A673 (cell line): ENCODE measurements around the gene ADCY6. TPM values are rescaled to one million over a fixed set of nuclear protein-coding genes. Genes with fewer than 3 reads are reported as not detected.

ENCODE experiments used
- BruUV-seq: library from RNA; stranded (reverse); fragments of 400-500 nt; replicated peaks from 2 replicates; lab custom pipeline; 2021; lab: Mats Ljungman, UMichigan
- CTCF ChIA-PET: fragments of 300-600 bp; sonication (Branson Sonifier 250); formaldehyde crosslinking; loops from one replicate; lab custom pipeline; 2022; ENCODE audit warnings: antibody characterized with exemption; lab: Charles Lee
- POLR2A ChIA-PET: fragments of 300-600 bp; sonication (Branson Sonifier 250); formaldehyde crosslinking; loops from one replicate; lab custom pipeline; 2022; ENCODE audit warnings: antibody characterized with exemption; ENCODE audit not compliant: low non-redundant PET; lab: Charles Lee
- DNase-seq: peaks from one replicate; pipeline ENCODE4 v3.0.0-alpha.2; 2015; ENCODE audit warnings: low spot score
- H3K27ac ChIP-seq: fragments of 200-600 bp; sonication (generic); 2 replicates; pipeline ENCODE4 v1.5.1; 2016; ENCODE audit warnings: mixed run types, low read depth, mild to moderate bottlenecking, mixed read lengths, antibody characterized with exemption, low read length; ENCODE audit not compliant: poor library complexity, severe bottlenecking
- H3K27me3 ChIP-seq: fragments of 200-600 bp; sonication (generic); replicated peaks from 2 replicates; pipeline ENCODE4 v1.6.1; 2017; ENCODE audit warnings: mixed run types, low read depth, mild to moderate bottlenecking, mixed read lengths, antibody characterized with exemption, low read length; ENCODE audit not compliant: insufficient read depth, poor library complexity
- H3K36me3 ChIP-seq: fragments of 200-600 bp; sonication (generic); 2 replicates; pipeline ENCODE4 v1.6.1; 2016; ENCODE audit warnings: mixed run types, mild to moderate bottlenecking, mixed read lengths, antibody characterized with exemption, low read length; ENCODE audit not compliant: insufficient read depth, poor library complexity, severe bottlenecking
- H3K4me1 ChIP-seq: fragments of 200-600 bp; sonication (generic); 2 replicates; pipeline ENCODE4 v1.6.1; 2017; ENCODE audit warnings: mixed run types, mild to moderate bottlenecking, mixed read lengths, antibody characterized with exemption, low read length; ENCODE audit not compliant: insufficient read depth, poor library complexity, severe bottlenecking
- H3K4me3 ChIP-seq: fragments of 200-600 bp; sonication (generic); 2 replicates; pipeline ENCODE4 v1.5.1; 2016; ENCODE audit warnings: low read depth, mixed run types, mild to moderate bottlenecking, mixed read lengths, low read length; ENCODE audit not compliant: poor library complexity, severe bottlenecking
- H3K9me3 ChIP-seq: fragments of 200-600 bp; sonication (generic); 2 replicates; pipeline ENCODE4 v1.6.1; 2016; ENCODE audit warnings: mixed run types, low read depth, mild to moderate bottlenecking, mixed read lengths, antibody characterized with exemption, low read length; ENCODE audit not compliant: poor library complexity, severe bottlenecking
- EZH2 ChIP-seq: fragments of 200-600 bp; sonication (generic); IDR thresholded peaks from 2 replicates; pipeline ENCODE4 v1.6.1; 2017; ENCODE audit warnings: borderline replicate concordance, low read depth, mild to moderate bottlenecking, mixed read lengths, antibody characterized with exemption, low read length; ENCODE audit not compliant: poor library complexity, severe bottlenecking
- intact Hi-C: fragments of 100-400 bp; cut with micrococcal nuclease; formaldehyde crosslinking; loops from one replicate; pipeline ENCODE4 v1.10.0; 2022; ENCODE audit not compliant: unreplicated experiment
- total RNA-seq: library from RNA; stranded (reverse); gene quantifications from 2 replicates; pipeline ENCODE4 v1.2.3, GENCODE V29; 2021
- TF ChIP-seq, protein P1 (sequence below): fragments of 300-800, 200-600 bp; sonication (generic); conservative IDR thresholded peaks from 2 replicates; pipeline ENCODE4 v1.5.1; 2017; ENCODE audit warnings: low read depth, mild to moderate bottlenecking, antibody characterized with exemption, low read length, moderate library complexity, mixed read lengths

Gene ADCY6
- total RNA-seq, 1 experiment from 2014 or later, result 6.8 TPM

DNA sequence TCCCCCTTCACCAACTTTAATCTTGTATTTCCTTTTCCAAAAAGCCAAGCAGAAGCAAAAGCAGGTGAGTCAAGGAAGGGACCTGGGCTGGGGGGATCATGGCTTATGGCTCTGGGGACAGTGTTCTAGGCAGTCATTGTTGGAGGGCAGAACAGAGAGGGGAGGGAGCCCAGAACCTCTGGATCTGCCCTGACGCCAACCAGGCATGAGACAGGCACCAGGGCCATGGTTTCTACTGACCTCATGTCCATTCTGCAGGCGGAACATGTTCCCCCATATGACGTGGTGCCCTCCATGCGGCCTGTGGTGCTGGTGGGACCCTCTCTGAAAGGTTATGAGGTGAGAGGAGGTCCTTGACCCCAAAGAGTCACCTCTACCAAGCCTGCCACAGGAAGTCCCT lies 36.0 kb upstream of the ADCY6 start:
- POLR2A ChIA-PET, result no interaction called here

GRCh38 chr12:48824112-48824511 lies 35.2 kb upstream of the ADCY6 start:
- no peak for TF ChIP-seq EZH2
- TF ChIP-seq, protein P1, sequence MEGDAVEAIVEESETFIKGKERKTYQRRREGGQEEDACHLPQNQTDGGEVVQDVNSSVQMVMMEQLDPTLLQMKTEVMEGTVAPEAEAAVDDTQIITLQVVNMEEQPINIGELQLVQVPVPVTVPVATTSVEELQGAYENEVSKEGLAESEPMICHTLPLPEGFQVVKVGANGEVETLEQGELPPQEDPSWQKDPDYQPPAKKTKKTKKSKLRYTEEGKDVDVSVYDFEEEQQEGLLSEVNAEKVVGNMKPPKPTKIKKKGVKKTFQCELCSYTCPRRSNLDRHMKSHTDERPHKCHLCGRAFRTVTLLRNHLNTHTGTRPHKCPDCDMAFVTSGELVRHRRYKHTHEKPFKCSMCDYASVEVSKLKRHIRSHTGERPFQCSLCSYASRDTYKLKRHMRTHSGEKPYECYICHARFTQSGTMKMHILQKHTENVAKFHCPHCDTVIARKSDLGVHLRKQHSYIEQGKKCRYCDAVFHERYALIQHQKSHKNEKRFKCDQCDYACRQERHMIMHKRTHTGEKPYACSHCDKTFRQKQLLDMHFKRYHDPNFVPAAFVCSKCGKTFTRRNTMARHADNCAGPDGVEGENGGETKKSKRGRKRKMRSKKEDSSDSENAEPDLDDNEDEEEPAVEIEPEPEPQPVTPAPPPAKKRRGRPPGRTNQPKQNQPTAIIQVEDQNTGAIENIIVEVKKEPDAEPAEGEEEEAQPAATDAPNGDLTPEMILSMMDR, result no peak
- ChIA-PET POLR2A (no interaction called here), CTCF (no interaction called here)
- no peaks in the 10 kb centered on the region for H3K27me3 ChIP-seq
- no peak for DNase-seq
- H3K9me3 ChIP-seq, result no peaks in the 10 kb centered on the region
- BruUV-seq, result no TSS peak
- peaks cover 7% of the 10 kb centered on the region for H3K4me1 ChIP-seq
- peaks cover 28% of the 10 kb centered on the region for H3K36me3 ChIP-seq
- intact Hi-C loops, result no loop called here
- H3K4me3 ChIP-seq, result no peak overlapping the region
- H3K27ac ChIP-seq, result no peak overlapping the region

More for the DNA sequence above, 36.0 kb upstream of the ADCY6 start:
- CTCF ChIA-PET, result no interaction called here
- no peaks in the 10 kb centered on the region for H3K4me1 ChIP-seq
- peaks cover 36% of the 10 kb centered on the region for H3K36me3 ChIP-seq
- no peaks in the 10 kb centered on the region for H3K27me3 ChIP-seq
- no peak overlapping the region for H3K4me3 ChIP-seq
- no peaks in the 10 kb centered on the region for H3K9me3 ChIP-seq
- DNase-seq, result no peak
- no peak overlapping the region for H3K27ac ChIP-seq
- no TSS peak for BruUV-seq
- intact Hi-C loops, result no loop called here
- TF ChIP-seq, protein P1, result no peak
- TF ChIP-seq EZH2, result no peak

DNA sequence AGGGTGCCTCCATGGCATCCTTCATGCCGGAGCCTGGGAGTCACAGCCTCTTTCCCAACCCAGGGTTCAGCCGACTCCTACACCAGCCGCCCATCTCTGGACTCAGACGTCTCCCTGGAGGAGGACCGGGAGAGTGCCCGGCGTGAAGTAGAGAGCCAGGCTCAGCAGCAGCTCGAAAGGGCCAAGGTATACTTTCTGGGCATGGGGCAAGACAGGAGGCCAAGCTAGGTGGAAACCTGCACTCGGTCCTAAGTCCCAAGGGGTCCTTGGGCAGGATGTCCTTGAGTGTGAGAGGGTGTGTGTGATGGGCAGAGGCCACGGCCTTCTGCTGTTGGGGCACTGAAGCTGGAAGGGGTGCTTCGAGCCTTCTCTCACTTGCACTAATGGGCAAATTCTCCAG lies 34.4 kb upstream of the ADCY6 start:
- no peak for DNase-seq
- peaks cover 20% of the 10 kb centered on the region for H3K36me3 ChIP-seq
- H3K4me3 ChIP-seq, result no peak overlapping the region
- no peak overlapping the region for H3K27ac ChIP-seq
- no TSS peak for BruUV-seq
- H3K9me3 ChIP-seq, result no peaks in the 10 kb centered on the region
- TF ChIP-seq, protein P1, result no peak
- TF ChIP-seq EZH2, result no peak
- intact Hi-C loops, result no loop called here
- POLR2A ChIA-PET, result no interaction called here
- CTCF ChIA-PET, result no interaction called here
- H3K4me1 ChIP-seq, result peaks cover 10% of the 10 kb centered on the region
- no peaks in the 10 kb centered on the region for H3K27me3 ChIP-seq
